Activated B cell treated with CpG ODN at 0.5 μM for 24 hours (primary cell): ENCODE data around the gene USP38. TPM values are rescaled to one million over a fixed set of nuclear protein-coding genes. Genes with fewer than 3 reads are reported as not detected.

Source experiments
- ATAC-seq: fragments of 200-7000 bp; cut with Tn5 transposase; one replicate; pipeline ENCODE4 v1.10.0; 2021; ENCODE audit warnings: low read depth, mild to moderate bottlenecking, moderate library complexity
- CTCF ChIA-PET: fragments of 350-600 bp; sonication (Branson Sonifier 250); formaldehyde crosslinking; loops from one replicate; lab custom pipeline; 2021; ENCODE audit warnings: antibody characterized with exemption; lab: Charles Lee
- POLR2A ChIA-PET: fragments of 350-600 bp; sonication (Branson Sonifier 250); formaldehyde crosslinking; loops from one replicate; lab custom pipeline; 2021; ENCODE audit warnings: antibody characterized with exemption; lab: Charles Lee
- DNase-seq: peaks from one replicate; pipeline ENCODE4 v3.0.0; 2022
- H3K27ac Mint-ChIP-seq: one replicate; pipeline ENCODE4 v1.8.0; 2020; ENCODE audit warnings: mixed read lengths
- H3K27me3 Mint-ChIP-seq: one replicate; pipeline ENCODE4 v1.8.0; 2021; ENCODE audit warnings: mixed read lengths
- H3K36me3 Mint-ChIP-seq: one replicate; pipeline ENCODE4 v1.8.0; 2021; ENCODE audit warnings: low read depth, mixed read lengths
- H3K4me1 Mint-ChIP-seq: one replicate; pipeline ENCODE4 v1.8.0; 2021; ENCODE audit warnings: mixed read lengths
- H3K4me3 Mint-ChIP-seq: one replicate; pipeline ENCODE4 v1.8.0; 2020; ENCODE audit warnings: mild to moderate bottlenecking, mixed read lengths
- H3K9me3 Mint-ChIP-seq: one replicate; pipeline ENCODE4 v1.8.0; 2020; ENCODE audit warnings: mixed read lengths
- intact Hi-C: fragments of 100-400 bp; cut with micrococcal nuclease; formaldehyde crosslinking; loops from one replicate; pipeline ENCODE4 v1.15.1; 2024
- total RNA-seq: library from RNA; stranded (reverse); gene quantifications from 2 replicates; pipeline ENCODE4 v1.2.3, GENCODE V29; 2022
- TF ChIP-seq, protein P1 (sequence below): fragments of 200-600 bp; IDR thresholded peaks from one replicate; pipeline ENCODE4 v1.8.0; 2022; ENCODE audit warnings: antibody characterized with exemption, mild to moderate bottlenecking

Gene USP38
- total RNA-seq, 1 donor from 2014 or later: 24.9 TPM

DNA sequence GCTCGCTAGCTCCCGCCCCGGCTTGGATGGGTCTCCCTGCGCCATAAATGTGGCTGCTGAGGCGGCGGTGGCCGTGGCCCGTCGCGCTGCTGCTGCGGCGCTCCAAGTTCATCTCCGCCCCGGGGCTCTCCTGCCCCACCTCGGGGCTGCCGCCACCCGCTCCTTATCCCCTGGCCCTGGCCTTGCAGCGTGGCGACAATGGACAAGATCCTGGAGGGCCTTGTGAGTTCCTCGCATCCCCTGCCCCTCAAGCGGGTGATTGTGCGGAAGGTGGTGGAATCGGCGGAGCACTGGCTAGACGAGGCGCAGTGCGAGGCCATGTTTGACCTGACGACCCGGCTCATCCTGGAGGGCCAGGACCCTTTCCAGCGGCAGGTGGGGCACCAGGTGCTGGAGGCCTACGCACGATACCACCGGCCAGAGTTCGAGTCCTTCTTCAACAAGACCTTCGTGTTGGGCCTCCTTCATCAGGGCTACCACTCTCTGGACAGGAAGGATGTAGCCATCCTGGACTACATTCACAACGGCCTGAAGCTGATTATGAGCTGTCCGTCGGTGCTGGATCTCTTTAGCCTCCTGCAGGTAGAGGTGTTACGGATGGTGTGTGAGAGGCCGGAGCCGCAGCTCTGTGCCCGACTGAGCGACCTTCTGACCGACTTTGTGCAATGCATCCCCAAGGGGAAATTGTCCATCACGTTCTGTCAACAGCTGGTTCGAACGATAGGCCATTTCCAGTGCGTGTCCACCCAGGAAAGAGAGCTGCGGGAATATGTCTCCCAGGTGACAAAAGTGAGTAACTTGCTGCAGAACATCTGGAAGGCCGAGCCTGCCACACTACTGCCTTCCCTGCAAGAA lies 763 bp downstream of the USP38 start:
- ATAC-seq: peak; percentile 7
- DNase-seq: no peak
- no peaks in the 10 kb centered on the region for H3K9me3 Mint-ChIP-seq
- CTCF ChIA-PET: no interaction called here
- TF ChIP-seq, protein P1, sequence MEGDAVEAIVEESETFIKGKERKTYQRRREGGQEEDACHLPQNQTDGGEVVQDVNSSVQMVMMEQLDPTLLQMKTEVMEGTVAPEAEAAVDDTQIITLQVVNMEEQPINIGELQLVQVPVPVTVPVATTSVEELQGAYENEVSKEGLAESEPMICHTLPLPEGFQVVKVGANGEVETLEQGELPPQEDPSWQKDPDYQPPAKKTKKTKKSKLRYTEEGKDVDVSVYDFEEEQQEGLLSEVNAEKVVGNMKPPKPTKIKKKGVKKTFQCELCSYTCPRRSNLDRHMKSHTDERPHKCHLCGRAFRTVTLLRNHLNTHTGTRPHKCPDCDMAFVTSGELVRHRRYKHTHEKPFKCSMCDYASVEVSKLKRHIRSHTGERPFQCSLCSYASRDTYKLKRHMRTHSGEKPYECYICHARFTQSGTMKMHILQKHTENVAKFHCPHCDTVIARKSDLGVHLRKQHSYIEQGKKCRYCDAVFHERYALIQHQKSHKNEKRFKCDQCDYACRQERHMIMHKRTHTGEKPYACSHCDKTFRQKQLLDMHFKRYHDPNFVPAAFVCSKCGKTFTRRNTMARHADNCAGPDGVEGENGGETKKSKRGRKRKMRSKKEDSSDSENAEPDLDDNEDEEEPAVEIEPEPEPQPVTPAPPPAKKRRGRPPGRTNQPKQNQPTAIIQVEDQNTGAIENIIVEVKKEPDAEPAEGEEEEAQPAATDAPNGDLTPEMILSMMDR: no peak
- H3K4me3 Mint-ChIP-seq: peak overlapping the region; percentile 93
- H3K27ac Mint-ChIP-seq: peak overlapping the region; percentile 93
- peaks cover 44% of the 10 kb centered on the region for H3K36me3 Mint-ChIP-seq
- H3K4me1 Mint-ChIP-seq: peaks cover 66% of the 10 kb centered on the region
- POLR2A ChIA-PET: interaction anchor here (0.7 to 2.5 kb wide), 4 partner anchors 14 to 686 kb away, joined by 3 to 10 read pairs (median 4); partner anchors contain the start of genes GAB1 and SMARCA5
- no peaks in the 10 kb centered on the region for H3K27me3 Mint-ChIP-seq
- intact Hi-C loops: loop anchor here (1.0 to 10.0 kb wide), 8 partner anchors 13 to 1992 kb away; partner anchors contain the start of genes ABCE1, ANAPC10, IL15 and ZNF330

DNA sequence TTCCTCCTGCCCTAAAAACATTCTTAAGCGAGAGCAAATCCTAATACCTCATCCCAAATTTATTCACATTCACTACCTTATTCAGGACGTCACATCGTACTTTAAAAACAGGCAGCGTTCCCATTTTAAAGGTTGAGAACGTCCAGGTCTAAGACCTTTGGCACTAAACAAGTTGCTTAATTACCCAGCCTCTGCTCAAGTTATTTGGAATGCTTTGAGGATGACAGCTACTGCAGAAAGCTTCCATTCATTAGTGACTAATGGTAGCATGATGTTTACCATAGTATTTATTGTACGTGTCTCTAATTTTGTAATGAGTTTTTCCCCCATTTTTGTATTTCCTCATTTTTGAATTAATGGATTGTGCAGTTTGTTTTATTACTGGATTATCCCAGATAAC lies 1.5 kb downstream of the USP38 start:
- no peak for ATAC-seq
- peak overlapping the region; percentile 93 for H3K27ac Mint-ChIP-seq
- ChIA-PET POLR2A (interaction anchor here (0.7 kb wide), 1 partner anchor 686 kb away, joined by 3 read pairs; no protein-coding TSS in a partner anchor), CTCF (no interaction called here)
- no peak for DNase-seq
- TF ChIP-seq, protein P1: no peak
- H3K36me3 Mint-ChIP-seq: peaks cover 48% of the 10 kb centered on the region
- intact Hi-C loops: loop anchor here (5.0 to 10.0 kb wide), 4 partner anchors 216 to 1991 kb away; partner anchors contain the start of gene IL15
- peak overlapping the region; percentile 93 for H3K4me3 Mint-ChIP-seq
- no peaks in the 10 kb centered on the region for H3K27me3 Mint-ChIP-seq
- H3K4me1 Mint-ChIP-seq: peaks cover 72% of the 10 kb centered on the region
- H3K9me3 Mint-ChIP-seq: no peaks in the 10 kb centered on the region

DNA sequence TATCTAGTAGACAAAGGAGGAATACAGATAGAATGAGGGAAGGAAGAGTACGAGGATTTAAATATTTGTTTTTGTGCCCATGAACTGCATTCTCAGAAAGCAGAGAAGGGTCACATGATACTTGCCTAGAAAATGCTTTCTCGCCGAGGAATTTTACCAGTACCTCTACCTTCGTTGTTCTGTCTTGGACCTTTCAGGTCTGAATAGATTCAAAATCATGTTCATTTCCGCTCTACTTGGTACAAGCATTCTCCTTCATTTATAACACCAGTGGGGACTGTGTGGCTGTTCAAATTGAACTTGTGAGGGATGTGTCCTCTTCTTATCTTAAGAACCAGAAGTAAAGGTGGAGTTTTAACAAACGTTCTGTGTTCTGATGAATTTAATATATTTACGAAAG lies 1.9 kb downstream of the USP38 start:
- Mint-ChIP-seq H3K4me1 (peaks cover 72% of the 10 kb centered on the region), H3K36me3 (peaks cover 48% of the 10 kb centered on the region), H3K27ac (peak overlapping the region; percentile 93), H3K9me3 (no peaks in the 10 kb centered on the region), H3K27me3 (no peaks in the 10 kb centered on the region), H3K4me3 (peak overlapping the region; percentile 93)
- CTCF ChIA-PET: no interaction called here
- POLR2A ChIA-PET: interaction anchor here (0.7 kb wide), 1 partner anchor 685 kb away, joined by 3 read pairs; no protein-coding TSS in a partner anchor
- no peak for ATAC-seq
- intact Hi-C loops: loop anchor here (5.0 to 10.0 kb wide), 4 partner anchors 216 to 1991 kb away; partner anchors contain the start of gene IL15
- DNase-seq: no peak
- TF ChIP-seq, protein P1: no peak

DNA sequence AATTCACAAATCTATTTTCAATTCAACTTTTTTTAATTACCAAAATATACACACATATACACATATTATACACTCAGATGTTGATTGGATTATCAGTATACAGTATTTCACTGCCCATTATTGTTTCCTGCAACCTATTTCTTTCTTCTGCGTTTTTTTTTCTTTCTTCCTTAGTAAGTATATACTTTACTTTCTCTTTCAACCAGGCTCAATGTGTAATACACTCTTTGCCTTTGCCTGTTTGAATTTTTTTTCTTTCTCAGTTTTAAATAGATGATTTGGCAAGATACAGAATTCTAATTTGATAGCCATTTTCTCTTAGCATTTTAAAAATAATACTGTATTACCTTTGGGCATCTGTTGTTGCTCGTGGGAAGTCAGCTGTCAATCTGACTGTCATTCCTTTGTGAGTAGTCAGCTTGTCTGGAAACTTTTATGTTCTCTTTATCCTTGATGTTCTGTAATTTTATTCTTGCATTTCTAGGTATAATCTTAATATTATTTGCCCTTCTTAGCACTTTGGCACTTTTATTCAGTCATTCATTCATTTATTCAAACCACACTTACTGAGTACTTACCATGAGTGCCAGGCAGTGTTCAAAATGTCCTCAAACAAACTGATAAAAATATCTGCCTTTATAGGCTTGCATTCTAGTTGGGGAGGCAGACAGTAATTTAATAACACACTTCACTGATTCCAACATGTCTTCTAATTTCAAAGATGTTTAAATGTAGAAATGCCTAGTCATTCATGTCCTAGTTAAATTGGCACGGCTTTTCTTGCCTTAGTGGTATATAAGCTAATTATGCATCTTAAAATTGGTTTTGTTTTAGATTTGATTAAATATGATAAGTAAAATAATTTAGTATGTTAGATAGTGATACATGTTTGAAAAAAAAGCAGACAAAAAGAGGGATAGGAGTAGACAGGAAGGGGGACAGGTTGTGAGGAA lies 3.7 kb downstream of the USP38 start:
- ATAC-seq: no peak
- Mint-ChIP-seq H3K4me1 (peaks cover 73% of the 10 kb centered on the region), H3K4me3 (peak overlapping the region; percentile 93), H3K27me3 (no peaks in the 10 kb centered on the region), H3K36me3 (peaks cover 62% of the 10 kb centered on the region), H3K27ac (peak overlapping the region; percentile 72), H3K9me3 (no peaks in the 10 kb centered on the region)
- intact Hi-C loops: loop anchor here (5.0 to 10.0 kb wide), 4 partner anchors 214 to 1989 kb away; partner anchors contain the start of gene IL15
- ChIA-PET CTCF (no interaction called here), POLR2A (no interaction called here)
- no peak for DNase-seq
- TF ChIP-seq, protein P1: no peak
